HCT116 (cell line): Measurements from ENCODE around the gene SNAP29.

Experiments used
- CTCF ChIP-seq, 3 experiments: fragments of 200-600 bp in 1 of 3; sonication (generic) in 1 of 3; IDR thresholded peaks in 2 of 3; conservative IDR thresholded peaks in 1 of 3; 2 replicates each; pipeline ENCODE4 v1.5.1; 2012 to 2017; ENCODE audit warnings: low read depth in 2 of 3, low read length in 2 of 3, antibody characterized with exemption in 1 of 3, borderline replicate concordance in 1 of 3, control low read depth in 1 of 3, mild to moderate bottlenecking in 1 of 3, mixed read lengths in 1 of 3, mixed run types in 1 of 3, moderate library complexity in 1 of 3; ENCODE audit not compliant: insufficient read depth in 1 of 3
- POLR2AphosphoS5 ChIP-seq: IDR thresholded peaks from 2 replicates; pipeline ENCODE4 v1.6.1; 2011; ENCODE audit warnings: mild to moderate bottlenecking, low read depth, low read length, moderate library complexity

DNA sequence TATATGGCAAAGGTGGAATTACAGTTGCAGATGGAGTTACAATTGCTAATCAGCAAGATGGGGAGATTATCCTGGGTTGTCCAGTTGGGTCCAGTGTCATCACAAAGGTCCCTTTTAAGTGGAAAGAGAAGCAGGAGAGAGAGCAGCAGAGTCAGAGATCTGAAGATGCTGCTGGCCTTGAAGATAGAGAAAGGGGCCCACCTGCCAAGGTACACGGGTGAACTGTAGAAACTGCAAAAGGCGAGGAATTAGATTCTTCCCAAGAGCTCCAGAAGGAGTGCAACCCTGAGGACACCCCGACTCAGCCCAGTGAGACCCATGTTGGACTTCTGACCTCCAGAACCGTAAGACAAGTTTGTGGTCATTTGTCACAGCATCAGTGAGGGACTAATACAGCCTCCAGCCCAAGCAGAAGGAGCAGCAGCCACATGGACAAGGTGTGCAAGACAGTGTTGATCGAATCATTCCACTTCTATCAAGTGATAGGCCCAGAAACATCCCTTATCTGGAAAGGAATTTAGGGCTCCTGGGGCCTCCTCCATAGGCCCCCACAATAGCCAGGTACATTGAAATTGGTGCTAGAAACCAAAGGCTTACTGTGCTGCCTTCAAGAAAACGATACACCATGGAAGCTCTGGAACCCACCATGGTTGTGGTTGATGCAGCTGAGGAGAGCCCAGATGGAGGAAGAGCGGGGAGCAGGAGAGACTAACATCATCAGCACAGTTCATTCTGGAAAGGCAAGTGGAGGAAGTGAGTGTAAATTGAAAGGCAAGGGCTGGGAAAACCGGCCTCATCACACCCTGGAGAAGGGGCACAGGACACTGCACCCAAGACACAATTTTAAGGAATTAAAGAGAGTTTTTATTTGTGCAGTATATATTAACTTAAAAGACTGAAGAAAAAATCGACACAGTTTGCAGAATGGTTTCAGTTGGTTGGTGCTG lies 23.3 kb downstream of the SNAP29 start:
- TF ChIP-seq CTCF (IDR thresholded peaks at IDR 0.05 in 2 of 3, conservative IDR thresholded peaks at IDR 0.05 in 1 of 3; ENCODE audit: borderline replicate concordance in 1 of 3, insufficient read depth in 1 of 3, low read depth in 2 of 3, low read length in 2 of 3) (no peak), POLR2AphosphoS5 (no peak)
